NCI-H82 (cell line): ENCODE data around the gene VWA8.
"Not testable (repeated sequence)": the region's sequence is repeated elsewhere in the genome, so short reads cannot be mapped to it uniquely, and the experiment has no call there.

ENCODE experiments used
- DNase-seq: peaks from one replicate; lab custom pipeline; 2025; lab: John Stamatoyannopoulos, UW

The VWA8 gene

GRCh38 chr13:41966671-41967070 lies 5.8 kb upstream of the VWA8 start:
- DNase-seq = no peak

- no peak for DNase-seq
Observed at GRCh38 chr13:41962994-41963393, 2.1 kb upstream of the VWA8 start.

DNA sequence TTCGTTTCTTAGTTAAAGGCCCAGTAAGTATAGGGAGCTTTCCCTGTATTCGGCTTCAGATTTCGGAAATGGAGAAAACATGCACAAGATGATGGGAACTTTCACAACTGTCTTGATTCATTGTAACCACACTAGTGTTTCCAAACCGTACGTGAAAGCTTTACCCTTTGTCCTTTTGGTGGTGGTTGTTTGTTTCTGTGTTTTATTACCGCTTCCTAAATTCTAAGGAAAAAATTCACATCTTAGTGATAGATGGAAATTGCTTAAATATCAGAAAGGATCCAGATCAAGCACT lies 504 bp upstream of the VWA8 start:
- no peak for DNase-seq

- peak; percentile 75 for DNase-seq
Observed at GRCh38 chr13:41960211-41960636, 685 bp downstream of the VWA8 start.

GRCh38 chr13:41956272-41956671 lies 4.6 kb downstream of the VWA8 start:
- no peak for DNase-seq

DNA sequence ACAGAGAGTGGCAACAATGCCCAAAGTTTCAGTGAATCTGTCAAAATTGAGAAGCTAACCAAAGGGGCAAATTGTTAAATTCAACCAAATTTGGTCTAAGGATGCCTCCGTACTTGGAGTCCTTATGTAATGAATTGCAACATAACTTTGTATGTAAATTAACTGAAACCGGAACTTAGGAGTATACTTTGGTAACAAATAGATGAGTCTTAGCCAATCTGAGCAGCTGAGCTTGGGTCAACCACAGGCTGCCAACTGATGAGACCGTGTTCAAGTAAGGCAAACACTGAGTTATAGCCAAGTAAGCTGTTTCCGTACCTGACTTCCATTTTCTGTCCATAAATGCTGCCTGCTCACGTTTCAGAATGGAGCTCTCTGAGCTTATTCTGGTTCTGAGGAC lies 5.3 kb downstream of the VWA8 start:
- no peak for DNase-seq

DNA sequence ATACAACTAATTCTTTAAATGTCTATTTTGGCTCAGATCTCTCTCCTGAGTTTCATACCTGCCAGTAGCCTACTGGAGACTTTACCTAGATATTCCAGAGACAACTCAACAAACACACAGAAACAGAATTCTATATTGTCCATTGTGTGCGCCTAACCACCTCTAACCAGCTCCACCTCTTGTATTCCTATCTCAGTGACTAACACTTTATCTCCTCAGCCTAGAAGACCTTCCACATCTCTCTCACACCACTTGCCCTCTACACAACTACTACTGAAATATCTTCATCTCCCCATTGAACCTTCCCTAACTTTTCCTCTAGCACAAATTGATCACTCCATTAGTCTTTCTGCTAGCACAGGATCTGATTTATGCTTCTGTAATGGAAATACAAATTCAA lies 6.7 kb downstream of the VWA8 start:
- no peak for DNase-seq

GRCh38 chr13:41952749-41953148 lies 8.2 kb downstream of the VWA8 start:
- no peak for DNase-seq

DNA sequence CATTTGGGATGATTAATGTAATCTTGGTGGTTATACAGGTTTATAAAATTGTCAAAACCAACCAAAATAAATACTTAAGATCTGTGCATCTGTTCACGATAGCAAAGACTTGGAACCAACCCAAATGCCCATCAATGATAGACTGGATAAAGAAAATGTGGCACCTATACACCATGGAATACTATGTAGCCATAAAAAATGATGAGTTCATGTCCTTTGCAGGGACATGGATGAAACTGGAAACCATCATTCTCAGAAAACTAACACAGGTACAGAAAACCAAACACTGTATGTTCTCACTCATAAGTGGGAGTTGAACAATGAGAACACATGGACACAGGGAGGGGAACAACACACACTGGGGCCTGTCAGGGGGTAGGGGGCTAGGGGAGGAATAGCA lies 11.8 kb downstream of the VWA8 start:
- DNase-seq = not testable (repeated sequence)

GRCh38 chr13:41945926-41946325 lies 15.0 kb downstream of the VWA8 start:
- no peak for DNase-seq

- no peak for DNase-seq
Observed at GRCh38 chr13:41944635-41945397, 16.1 kb downstream of the VWA8 start.

- no peak for DNase-seq
Observed at GRCh38 chr13:41944229-41944628, 16.7 kb downstream of the VWA8 start.

GRCh38 chr13:41942462-41943094 lies 18.3 kb downstream of the VWA8 start:
- peak; percentile 61 for DNase-seq

DNA sequence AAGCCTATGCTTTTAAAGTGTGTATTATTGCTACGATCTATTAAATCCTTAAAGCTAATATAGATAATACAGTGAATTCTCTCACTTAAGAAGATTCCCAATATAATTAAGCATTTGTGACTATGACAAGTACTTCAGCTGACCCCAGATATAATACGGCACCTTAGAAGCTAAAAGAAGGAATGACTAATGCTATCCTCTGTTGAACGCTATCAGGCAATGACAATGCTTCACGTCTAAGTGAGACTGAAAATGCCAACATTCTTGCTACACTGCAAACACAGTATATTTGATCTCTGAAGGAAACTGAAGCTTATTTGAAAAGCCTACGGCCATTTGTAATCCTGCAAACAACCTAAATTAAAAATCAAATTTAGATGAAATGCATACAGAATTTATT lies 19.7 kb downstream of the VWA8 start:
- no peak for DNase-seq

DNA sequence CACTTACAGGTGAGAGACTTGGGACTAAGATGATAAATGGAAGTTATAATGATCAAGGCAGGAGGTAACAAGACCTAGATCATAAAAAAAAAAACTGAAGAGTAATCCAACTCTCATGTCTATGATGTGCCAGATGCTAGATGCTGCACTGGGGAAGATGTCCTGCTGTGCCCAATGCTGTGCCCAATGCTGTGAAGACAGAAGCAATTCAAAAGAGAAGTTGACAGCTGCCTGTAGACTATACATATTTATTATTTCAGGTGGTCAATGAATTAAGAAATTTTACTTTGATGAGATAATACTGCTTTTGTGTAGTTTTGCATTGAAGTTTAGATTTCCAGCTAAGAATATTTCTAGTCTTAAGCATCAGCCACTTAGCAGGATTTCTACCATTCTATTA lies 21.5 kb downstream of the VWA8 start:
- no peak for DNase-seq

DNA sequence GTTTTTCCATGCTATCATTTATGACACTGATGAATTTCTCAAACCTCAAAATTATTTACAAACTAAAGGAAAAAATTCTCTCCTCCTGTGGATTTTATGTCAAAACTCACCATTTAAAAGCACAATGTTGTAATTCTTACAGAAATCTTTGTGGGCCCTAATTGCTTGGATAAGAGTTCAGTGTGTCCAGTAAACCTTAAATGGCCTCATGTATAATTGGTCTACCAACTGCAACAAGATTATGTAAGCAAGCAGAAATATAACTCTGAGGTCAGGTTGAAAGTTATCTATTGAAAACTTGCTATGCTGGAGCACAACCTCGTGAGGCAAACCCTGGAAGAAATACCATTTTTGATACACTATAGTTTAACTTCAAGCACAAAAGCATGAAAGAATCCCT lies 22.0 kb downstream of the VWA8 start:
- no peak for DNase-seq

GRCh38 chr13:41937388-41937787 lies 23.5 kb downstream of the VWA8 start:
- DNase-seq = no peak

- no peak for DNase-seq
Observed at GRCh38 chr13:41935501-41935900, 25.4 kb downstream of the VWA8 start.

GRCh38 chr13:41934994-41935393 lies 25.9 kb downstream of the VWA8 start:
- no peak for DNase-seq

DNA sequence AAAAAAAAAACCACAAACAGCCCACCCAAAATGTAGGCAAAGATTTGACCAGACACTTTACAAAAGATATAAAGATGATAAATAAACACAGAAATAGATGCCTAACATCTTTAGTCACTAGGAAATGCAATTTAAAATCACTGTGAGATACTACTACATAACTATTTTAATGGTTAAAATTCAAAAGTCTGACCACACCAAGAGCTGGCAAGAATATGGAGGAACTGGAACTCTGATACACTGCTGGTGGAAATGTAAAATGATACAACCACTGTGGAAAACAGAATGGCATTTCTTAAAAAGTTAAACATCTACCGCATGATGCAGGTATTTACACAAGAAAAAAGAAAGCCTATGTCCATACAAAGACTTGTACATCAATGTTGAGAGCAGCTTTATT lies 26.8 kb downstream of the VWA8 start:
- DNase-seq = no peak

DNA sequence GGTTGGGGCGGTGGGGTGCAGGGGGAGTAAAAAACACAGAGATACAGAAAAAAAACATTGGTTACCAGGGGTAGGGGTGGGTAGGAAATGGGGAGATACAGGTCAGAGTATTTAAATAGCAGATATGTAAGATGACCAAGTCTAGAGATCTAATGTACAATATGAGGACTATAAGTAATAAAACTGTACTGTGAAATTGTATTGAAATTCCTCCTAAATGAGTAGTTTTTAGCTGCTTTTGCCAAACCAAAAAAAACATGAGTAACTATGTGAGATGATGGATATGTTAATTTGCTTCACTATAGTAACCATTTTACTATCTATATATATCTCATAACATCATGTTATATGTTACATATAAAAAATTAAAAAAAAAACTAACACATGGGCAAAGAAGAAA lies 29.6 kb downstream of the VWA8 start:
- DNase-seq = no peak

- no peak for DNase-seq
Observed at GRCh38 chr13:41930154-41930553, 30.8 kb downstream of the VWA8 start.

GRCh38 chr13:41928323-41928722 lies 32.6 kb downstream of the VWA8 start:
- no peak for DNase-seq

GRCh38 chr13:41925014-41925413 lies 35.9 kb downstream of the VWA8 start:
- DNase-seq = no peak
